Globus pallidus (tissue), 1 donor: ENCODE measurements around the gene TMEM204.

ENCODE experiments used
- DNase-seq: peaks from one replicate; pipeline ENCODE4 v3.0.0-alpha.2; 2015; ENCODE audit warnings: low spot score

TMEM204 gene

DNA sequence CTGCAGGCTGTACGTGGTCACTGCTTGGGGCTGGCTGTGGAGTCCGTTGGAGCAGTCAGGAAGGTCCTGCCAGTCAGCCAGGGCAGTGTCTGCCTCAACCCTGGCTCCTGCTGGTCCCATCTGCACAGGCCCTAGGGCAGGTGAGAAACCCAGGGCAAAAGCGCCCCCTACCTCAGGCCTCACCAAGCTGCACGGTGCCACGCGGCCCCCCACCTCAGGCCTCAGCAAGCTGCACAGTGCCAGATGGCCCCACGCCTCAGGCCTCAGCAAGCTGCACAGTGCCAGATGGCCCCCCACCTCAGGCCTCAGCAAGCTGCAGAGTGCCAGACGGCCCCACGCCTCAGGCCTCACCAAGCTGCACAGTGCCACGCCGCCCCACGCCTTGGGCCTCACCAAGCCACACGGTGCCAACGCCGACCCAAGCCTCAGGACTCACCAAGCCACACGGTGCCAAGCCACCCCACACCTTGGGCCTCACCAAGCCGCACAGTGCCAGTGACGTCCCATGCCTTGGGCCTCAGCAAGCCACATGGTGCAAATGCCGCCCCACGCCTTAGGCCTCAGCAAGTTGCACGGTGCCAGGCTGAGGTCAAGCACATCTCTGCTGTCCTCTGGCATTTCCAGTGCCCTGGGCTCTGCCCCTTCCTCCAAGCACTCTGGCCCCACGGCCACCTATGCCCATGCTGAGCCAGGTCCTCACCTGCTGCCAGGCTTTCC lies 5.5 kb downstream of the TMEM204 start:
- DNase-seq: no peak

DNA sequence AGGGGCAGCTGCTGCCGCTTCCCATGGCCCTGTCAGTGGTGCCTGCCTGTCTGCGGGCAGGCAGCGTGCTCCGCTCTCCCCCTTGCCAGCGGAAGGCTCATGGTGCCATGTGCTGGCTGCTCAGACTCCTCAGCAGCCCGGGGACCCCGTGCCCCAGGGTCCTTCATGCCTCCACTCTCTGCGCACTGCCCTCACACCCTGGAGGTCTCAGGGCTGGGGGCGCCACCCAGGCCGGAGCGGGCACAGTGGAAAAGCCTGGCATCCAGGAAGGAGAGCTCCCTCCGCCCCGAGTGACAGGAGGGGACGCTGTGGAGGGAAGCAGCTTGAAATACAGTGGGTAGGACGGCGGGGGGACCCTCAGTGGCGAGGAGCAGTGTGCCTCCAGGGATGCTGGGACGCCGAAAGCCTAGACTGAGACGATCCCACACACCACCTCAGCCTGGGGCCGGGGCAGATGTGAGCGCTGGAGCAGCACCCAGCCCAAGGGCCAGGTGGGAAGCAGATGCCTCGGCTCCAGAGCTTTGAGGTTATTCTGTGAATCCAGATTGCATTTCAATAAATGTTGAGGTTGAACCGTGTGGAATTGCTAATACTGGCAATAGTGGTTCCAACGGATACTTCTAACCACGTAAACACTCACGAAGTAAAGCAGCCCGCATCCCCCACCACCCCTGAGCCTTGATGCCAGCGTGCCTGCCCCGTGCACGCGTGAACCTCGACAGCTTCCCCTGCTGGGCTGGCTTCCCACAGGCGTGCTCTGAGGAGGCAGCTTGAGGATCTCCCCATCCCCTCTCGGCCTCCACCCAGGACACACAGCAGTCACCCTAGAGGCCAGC lies 6.5 kb downstream of the TMEM204 start:
- DNase-seq: no peak

DNA sequence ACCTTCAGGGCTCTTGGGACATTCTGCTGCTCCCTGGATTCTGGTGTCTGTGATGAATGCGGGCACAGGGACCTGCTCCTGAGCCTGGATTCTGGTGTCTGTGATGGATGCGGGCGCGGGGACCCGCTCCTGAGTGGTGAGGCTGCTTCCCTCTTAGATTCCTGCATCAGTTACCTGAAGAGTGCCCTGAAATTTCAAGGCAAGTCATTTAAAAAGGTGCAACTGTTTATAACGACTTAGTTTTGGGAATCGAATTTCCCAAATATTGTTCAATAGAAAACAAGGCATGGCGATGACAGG lies 7.0 kb downstream of the TMEM204 start:
- DNase-seq: no peak

DNA sequence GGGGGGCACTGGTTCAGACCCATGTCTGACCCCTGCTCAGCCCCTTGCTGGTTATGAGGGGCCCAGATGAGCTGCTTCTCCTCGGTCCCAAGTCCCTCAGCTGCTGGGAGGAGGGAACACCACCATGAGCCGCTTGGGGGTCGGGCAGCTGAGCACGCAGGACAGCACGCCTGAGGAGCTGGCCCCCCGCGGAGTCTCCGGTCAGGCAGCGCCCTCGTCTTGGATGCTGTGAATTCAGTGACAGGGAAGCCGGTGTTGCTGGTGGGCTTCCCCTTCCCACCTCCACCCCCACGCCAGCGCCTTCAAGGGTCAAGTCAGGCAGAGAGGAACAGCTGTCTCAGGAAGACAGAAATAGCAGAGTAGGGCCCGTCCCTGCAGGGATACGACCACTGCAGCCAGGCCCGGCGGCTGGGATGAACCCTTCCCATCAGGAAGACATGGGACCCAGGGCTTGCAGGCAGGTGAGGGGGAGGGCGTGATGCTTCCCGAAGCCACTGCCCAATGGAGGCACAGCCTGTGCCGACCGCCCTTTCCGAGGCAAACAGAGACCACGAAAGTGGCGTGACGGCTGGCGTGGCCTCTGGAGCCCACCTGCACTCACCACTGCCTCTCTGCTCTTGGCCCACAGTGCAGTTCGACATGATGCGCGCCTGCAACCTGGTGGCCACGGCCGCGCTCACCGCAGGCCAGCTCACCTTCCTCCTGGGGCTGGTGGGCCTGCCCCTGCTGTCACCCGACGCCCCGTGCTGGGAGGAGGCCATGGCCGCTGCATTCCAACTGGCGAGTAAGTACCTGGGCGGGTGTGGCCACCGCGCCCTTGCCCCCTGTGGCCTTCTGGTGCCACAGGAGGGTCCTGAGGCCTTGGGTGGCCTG lies 8.1 kb downstream of the TMEM204 start:
- DNase-seq: no peak

DNA sequence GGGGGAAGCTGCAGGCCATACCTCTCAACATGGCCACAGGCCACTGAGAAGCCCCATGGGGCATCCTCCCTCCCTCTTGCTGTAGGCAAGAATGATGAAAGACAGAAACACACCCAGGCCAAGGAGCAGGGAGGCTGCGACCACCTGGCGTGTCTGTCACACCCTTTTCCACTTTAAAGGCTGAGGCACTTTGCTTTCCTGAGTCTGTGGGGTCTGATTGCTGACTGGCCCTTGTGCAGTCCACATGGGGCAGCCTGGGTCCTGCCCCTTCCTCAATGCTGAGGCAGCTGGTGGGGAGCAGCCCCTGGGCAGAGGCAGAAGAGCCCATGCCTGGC lies 8.7 kb downstream of the TMEM204 start:
- no peak for DNase-seq

DNA sequence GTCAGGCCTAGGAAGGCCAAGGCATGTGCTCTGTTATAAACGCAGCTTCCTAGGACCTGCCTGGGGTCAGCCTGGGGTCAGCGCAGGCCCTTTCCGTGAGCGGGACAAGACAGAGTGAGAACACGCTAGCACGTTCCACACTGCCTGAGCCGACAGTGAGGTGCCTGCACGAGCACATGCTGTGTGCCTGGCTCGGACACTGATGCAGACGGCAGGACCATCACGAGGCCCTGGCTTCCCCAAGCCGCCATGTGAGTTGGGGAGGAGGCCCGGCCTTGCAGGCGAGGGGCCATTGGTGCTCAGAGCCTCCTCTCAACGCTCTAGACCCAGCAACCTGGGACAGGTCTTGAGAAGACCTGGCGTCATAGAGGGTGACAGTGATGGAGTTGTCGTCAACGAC lies 9.1 kb downstream of the TMEM204 start:
- DNase-seq: no peak

DNA sequence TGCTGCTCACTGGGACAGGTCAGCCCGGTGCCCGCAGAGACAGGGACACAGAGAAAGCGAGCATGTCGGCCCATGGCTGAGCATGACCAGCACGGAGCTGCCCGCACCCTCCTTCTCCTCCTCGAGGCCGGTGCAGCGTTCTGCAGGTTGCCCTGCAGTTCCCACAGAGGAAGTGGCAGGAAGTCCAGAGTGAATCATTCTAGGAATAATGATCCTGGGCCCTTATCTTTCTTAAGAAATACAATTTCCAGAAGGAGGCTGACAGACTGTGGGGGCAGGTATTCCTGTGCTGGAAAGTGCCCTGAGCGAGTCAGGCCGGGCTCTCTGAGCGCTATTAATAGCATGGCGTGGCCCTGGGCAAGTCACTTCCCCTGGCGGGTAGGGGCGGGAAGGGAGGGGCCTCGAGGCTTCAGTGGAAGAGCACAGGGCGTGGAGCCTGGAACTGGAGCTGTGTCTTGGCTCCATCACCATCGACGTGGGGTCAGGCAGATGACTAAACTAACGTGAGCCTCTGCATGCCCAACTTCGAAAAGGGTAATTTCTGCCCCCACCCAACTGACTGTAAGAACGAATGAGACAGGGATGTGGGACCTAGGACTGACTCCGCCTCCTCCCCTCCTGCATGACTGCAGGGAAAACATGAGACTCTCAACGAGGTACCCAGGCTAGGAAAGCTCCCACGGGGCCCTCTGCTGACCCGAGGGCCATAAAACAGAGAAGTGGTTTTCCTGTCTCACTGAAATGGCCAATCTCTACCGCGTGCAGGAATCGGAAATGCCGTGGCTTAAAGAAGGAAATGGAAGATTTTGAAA lies 9.8 kb downstream of the TMEM204 start:
- DNase-seq: peak; percentile 37

DNA sequence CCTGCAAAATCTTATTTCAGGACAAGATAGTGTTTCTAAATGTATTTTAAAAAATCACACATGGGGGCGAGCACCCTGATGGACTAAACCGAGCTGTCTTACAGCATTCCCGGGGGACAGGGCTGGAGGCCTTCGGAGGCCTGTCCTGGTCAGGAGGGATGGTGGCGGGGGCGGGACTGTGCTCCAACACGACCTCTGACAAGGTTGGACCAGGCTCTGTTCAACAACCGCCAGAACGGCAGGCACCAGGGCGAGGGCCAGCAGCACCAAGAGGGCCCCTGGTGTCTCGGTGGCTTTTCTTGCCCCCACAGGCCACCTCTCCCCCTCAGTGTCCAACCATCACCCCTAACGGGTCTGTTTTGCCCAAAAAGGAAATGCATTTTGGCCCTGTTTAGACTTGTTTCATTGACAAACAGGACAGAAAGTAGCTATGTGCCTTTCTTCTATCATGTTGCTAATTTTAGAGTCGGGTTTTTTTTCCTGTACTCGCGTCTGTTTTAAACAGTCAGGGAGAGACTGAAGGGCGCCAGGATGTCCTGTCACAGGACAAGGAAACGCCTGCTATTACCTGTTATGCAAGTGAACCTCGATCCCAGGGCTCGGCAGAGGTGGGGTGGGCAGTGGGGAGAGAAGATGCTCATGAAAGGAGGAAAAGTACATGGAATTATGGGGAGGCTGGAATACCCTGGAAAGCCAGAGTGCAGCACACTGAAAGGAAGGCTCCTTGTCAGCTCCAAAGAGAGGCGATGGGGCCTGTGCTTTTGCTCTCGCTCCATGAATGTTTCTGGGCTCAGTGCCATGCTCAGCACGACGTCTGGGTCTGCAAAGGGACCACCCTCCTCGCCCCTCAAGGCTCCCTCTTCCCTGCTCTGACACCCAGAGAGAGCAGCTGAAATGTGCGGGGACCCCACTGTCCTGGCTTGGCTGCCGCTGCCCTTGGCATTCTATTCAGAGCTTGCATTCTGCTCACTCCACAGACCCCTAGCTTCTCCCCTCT lies 11.9 kb downstream of the TMEM204 start:
- no peak for DNase-seq

DNA sequence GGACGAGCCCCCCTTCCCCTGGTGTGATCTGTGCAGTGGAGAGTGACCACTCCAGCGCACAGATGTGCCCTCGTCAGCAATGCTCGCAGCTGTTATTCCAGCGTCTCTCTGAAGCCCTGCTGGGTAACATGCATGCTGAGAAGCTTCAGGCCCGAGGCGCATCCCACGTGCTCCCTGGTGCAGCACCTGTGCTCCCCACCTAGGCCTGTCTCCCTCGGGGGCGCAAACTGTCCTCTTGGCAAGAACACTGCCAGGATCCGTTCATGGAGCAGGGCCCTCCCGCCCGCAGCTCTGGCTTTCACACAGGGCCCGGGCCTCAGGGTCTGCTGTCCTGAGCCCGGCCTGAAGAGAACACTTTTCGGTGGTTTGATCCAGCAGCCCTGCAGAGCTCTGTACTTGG lies 13.0 kb downstream of the TMEM204 start:
- DNase-seq: no peak

DNA sequence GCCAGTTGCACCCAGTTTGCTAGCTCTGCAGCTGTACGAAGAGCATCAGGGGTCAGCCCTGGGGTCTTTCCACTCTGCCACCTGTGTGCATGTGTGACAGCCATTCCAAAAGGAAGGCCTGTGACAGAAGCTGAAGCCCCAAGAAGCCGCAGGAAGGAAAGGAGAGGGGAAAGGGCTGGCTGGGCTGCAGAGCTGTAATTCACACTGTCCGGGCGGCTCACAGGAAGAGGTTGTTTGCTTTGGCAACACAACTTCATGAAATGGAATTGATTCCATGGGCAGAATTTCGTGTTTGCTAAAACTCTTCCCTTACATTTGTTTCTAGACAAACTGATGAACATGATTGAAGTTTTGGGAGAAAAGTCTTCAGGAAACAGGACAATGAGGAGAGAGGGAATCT lies 14.8 kb downstream of the TMEM204 start:
- no peak for DNase-seq

DNA sequence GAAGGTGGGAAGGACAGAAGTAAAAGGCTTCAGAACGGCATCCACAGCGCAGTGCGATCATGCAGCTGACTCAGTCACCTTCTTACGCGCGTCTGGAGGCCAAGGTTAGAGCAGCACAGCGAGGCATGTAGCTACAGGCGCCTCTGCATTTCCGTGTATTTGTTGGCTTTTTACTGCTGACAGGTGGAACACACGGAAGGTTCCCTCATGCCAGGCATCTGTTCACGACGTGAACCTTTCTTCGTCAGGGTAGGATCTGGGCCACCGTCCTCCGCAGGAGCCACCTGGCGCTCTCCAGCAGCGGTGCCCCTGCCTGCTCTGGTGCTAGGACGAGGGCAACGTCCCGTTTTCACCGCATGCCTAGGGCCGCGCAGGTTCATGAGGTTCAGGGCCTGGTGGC lies 15.3 kb downstream of the TMEM204 start:
- DNase-seq: no peak

DNA sequence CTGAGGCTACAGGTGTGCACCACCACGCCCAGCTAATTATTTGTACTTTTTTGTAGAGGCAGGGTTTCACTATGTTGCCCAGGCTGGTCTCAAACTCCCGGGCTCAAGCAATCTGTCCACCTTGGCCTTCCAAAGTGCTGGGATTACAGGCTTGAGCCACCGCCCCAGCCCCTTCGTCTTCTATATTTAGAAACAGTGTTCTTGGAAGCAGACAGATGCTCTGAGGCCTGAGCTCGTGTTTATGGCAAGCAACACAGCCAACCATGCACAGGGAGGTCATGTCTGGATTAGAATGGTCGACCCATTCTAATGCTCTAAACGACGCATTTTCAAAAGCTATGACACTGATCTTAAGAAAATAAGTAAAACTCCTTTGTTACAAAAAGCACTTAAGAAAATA lies 16.6 kb downstream of the TMEM204 start:
- DNase-seq: no peak

DNA sequence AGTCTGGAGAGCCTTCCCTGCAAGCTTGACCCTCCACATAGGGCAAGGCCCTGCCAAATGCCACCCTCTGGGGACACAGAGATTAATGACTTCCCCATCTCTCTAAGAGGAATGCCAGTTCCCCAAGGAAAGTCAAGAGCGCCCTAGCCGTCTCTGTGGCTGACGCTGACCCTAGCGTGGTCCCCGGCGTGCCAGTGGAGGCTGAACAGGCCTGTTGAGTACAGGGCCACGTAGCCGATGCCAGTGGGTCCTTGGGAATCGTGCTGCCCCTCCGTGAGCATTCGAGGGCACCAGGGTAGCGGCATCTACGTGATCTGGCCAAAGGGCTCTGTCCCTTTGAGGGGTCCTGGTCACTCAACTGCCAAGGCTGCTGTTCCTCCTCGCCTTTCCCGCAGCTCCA lies 17.2 kb downstream of the TMEM204 start:
- DNase-seq: no peak

DNA sequence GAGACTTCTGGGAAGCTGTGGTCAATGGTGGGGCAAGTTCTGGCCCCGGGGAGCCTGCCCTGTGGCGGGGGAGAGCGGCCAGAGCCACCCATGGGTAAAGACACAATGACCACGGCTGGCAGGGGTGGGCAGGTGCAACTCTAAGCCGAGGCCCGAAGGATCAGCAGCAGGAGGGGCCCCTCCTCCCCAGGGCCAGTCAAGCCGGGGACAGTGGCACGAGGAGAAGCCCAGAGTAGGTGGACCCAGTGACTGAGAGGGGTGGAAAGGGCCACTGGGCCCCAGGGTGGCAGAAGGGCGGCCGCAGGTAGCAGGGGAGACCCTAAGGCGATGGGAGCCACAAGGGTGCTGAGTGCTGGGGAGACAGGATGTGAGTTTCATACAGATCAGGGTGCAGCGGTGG lies 17.7 kb downstream of the TMEM204 start:
- no peak for DNase-seq

DNA sequence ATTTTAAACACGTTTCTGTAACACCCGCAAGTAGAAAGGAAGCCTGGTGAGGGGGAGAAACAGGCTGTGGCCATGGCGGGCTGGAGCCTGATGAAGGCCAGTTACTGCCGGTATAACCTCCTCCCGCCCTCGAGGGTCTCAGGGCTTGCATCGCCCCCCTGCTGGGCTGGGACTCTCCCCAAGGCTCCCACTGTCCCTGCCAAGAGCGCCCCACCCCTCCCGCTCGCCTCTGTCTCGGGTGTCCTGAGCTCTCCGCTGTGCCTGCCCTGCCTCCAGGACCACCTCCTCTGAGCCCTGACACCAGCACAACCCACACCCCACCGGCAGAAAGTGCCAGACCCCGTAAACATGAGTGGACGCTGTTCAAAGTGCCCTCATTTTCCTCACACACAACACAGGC lies 18.7 kb downstream of the TMEM204 start:
- DNase-seq: no peak

DNA sequence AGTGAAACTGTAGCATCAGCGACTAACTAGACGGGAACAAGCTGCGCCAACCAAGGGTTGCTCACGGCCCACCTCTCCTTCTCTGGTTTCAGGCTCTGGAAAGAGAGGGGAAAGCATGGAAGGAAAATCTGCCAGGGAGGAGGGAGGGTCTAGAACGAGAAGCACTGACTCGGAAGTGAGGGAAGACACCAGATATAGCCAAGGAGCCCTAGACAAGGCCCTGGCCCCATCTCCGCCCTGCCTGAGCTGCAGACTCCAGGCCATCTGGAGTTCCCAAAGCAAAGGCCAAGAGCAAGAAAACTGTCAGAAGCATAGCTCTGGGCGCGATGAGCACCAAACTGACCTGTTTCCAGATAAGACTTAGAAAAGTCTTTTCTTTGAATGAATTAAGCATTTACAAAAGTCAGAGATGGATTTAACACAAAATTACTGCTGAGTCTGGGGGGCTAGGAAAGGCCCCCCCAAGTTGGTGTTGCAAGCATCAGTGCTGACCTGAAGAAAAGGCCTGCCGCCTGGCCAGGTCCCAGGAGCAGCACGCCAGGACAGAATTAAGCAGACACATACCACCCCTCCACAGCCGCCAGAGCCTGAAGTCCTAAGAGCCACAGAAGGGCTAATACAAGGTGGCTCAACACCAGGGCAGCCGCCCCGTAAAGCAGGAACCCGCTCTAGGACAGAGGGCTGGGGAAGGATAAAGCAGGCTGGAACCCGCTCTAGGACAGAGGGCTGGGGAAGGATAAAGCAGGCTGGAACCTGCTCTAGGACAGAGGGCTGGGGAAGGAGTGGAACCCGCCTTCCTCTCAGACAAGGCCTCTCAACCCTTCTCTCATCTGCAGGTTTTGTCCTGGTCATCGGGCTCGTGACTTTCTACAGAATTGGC lies 20.7 kb downstream of the TMEM204 start:
- DNase-seq: no peak

DNA sequence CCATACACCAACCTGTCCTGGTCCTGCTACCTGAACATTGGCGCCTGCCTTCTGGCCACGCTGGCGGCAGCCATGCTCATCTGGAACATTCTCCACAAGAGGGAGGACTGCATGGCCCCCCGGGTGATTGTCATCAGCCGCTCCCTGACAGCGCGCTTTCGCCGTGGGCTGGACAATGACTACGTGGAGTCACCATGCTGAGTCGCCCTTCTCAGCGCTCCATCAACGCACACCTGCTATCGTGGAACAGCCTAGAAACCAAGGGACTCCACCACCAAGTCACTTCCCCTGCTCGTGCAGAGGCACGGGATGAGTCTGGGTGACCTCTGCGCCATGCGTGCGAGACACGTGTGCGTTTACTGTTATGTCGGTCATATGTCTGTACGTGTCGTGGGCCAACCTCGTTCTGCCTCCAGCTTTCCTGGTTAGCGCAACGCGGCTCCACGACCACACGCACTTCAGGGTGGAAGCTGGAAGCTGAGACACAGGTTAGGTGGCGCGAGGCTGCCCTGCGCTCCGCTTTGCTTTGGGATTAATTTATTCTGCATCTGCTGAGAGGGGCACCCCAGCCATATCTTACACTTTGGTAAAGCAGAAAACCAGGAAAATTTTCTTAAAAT lies 21.5 kb downstream of the TMEM204 start:
- DNase-seq: no peak

DNA sequence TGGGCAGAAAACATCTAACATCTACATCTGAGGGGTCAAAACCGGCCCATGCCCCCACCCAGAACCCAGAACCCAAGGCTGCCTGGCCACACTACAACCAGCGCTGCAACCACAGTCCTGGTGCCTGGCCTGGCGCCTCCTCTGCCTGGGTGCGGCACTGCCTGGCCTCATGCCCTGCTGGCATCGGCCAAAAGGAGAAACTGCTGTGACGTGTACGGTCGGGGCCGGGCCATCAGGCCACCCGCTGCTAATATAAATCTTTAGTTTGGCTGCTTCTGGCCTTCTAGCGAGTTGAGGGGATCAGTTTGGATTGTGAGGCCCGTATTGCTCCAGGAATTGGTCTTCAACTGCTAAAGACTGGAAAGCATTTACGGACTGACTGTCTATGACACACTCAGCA lies 22.8 kb downstream of the TMEM204 start:
- DNase-seq: no peak

DNA sequence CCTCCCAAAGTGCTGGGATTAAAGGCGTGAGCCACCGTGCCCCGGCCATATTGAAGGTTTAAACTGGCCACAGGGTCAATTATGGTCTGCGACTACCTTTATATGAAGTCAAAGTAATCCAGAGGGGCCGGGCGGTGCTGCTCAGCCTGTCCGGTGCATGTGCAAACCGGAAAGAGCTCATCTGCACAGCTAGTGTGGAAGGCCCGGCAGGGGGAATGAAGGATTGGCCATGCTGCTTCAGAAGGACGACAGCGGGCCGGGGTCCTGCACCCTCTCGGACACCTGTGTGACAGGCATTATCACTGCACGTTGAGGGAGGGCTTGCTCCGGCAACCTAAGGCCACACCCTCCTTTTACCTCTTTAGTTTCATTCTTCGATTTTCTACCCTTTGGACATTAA lies 23.6 kb downstream of the TMEM204 start:
- DNase-seq: no peak
